GM18867 (cell line): ENCODE results near the gene TTC28.
"Not testable (repeated sequence)": the region's sequence is repeated elsewhere in the genome, so short reads cannot be mapped to it uniquely, and the experiment has no call there.

Experiments used
- ATAC-seq: cut with Tn5 transposase; IDR thresholded peaks from one replicate; pipeline ENCODE4 v1.9.1; 2021; ENCODE audit warnings: mild to moderate bottlenecking, moderate library complexity; ENCODE audit not compliant: unreplicated experiment

Gene TTC28

GRCh38 chr22:28120691-28121592 lies 558.7 kb downstream of the TTC28 start:
- ATAC-seq = no peak

- ATAC-seq = no peak
These were observed 560.5 kb downstream of the TTC28 start for GRCh38 chr22:28118957-28119631.

- ATAC-seq = no peak
These were observed 563.4 kb downstream of the TTC28 start for GRCh38 chr22:28116219-28116673.

- no peak for ATAC-seq
These were observed 564.2 kb downstream of the TTC28 start for GRCh38 chr22:28115426-28115825.

- no peak for ATAC-seq
These were observed 567.0 kb downstream of the TTC28 start for GRCh38 chr22:28112548-28113043.

- ATAC-seq = no peak
These were observed 567.5 kb downstream of the TTC28 start for GRCh38 chr22:28112190-28112544.

- ATAC-seq = no peak
These were observed 568.0 kb downstream of the TTC28 start for GRCh38 chr22:28111501-28112189.

GRCh38 chr22:28108851-28109250 lies 570.8 kb downstream of the TTC28 start:
- ATAC-seq = no peak

- no peak for ATAC-seq
These were observed 573.0 kb downstream of the TTC28 start for GRCh38 chr22:28106617-28107016.

- no peak for ATAC-seq
These were observed 573.7 kb downstream of the TTC28 start for GRCh38 chr22:28105988-28106387.

- ATAC-seq = no peak
These were observed 574.2 kb downstream of the TTC28 start for GRCh38 chr22:28105413-28105812.

- ATAC-seq = no peak
These were observed 576.0 kb downstream of the TTC28 start for GRCh38 chr22:28103596-28103995.

- no peak for ATAC-seq
These were observed 577.4 kb downstream of the TTC28 start for GRCh38 chr22:28102151-28102812.

GRCh38 chr22:28097627-28098026 lies 582.0 kb downstream of the TTC28 start:
- no peak for ATAC-seq

GRCh38 chr22:28096161-28096560 lies 583.5 kb downstream of the TTC28 start:
- no peak for ATAC-seq

- ATAC-seq = no peak
These were observed 584.1 kb downstream of the TTC28 start for GRCh38 chr22:28095316-28096095.

- ATAC-seq = no peak
These were observed 584.9 kb downstream of the TTC28 start for GRCh38 chr22:28094771-28095170.

- no peak for ATAC-seq
These were observed 585.9 kb downstream of the TTC28 start for GRCh38 chr22:28093711-28094110.

GRCh38 chr22:28091486-28091885 lies 588.2 kb downstream of the TTC28 start:
- ATAC-seq = no peak

GRCh38 chr22:28089541-28089940 lies 590.1 kb downstream of the TTC28 start:
- ATAC-seq = not testable (repeated sequence)
